ENCODE results near the gene ANKRD1. TPM values are rescaled to one million over a fixed set of nuclear protein-coding genes. Genes with fewer than 3 reads are reported as not detected.

Gene ANKRD1
- under 0.01 and 1.4 TPM in 2 replicates for total RNA-seq

DNA sequence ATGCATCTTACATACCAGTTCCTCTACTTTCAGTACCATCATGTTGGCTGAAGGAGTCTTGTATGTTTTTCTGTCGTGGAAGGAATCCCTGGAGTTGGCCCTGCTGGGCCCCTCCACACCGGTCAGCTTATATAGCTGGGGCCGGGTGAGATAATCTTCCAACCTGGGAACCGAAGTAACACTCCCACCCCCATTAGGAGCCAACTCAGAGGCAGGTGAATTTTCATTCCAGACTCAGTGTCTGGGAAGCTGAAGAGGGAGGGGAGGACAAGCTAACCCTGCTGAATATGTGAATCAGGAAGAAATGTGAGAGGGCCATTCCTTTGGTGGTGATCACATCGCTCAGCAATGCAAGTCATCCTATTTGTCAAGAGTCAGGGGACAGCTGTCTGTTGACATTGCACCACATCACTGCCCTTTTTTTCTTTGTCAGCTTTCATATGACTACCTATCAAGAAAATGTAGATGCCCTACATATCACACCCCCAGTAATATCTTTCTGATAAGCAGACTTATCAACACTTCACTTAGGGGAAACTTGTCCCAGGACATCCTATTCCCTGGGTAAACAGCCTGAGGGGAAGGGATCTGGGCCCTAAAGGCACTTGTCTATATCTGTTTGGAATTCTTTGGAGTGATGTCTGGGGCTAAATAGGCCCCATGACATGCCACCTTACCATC, at the start of gene ANKRD1:
Gene ANKRD1, minus strand, starts transcription at position 102 of the 681 bp plus-strand sequence. Its CDS starts 60 bp downstream, at position 42.

DNA sequence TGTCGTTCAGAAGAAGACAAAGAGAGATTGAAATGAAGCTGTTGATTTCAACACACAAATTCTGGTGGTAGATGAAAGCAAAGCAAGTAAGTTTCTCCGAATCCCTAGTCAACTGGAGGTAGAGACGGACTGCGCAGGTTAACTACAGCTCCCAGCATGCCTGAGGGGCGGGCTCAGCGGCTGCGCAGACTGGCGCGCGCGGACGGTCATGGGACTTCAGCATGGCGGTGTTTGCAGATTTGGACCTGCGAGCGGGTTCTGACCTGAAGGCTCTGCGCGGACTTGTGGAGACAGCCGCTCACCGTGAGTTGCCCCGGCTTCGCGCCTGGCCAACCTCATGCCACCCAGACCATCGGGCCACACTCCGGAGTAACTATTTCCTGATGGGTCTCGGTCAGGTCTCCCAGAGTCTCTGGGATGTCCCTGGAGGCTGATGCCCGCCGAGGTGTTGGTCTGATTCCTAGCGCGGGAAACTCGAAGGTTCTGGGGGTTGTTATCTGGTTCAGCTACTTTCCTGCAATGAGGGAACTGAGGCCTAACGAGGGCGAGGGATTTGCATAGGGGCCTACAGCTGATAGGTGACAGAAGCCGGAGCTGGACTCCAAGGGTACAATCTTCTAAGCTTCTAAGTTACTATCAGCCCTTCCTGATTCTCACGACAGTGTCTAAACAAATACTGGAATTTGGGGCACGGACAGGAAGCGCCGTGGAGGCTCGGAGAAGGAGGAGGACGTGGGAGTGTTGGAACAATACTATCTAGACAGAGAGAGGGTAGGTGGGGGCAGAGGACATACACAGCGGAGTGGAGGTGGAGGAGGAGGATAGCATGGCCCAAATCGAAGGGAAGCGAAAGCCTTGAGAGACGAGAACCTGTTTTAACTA, 48.9 kb downstream of the ANKRD1 start, which contains the start of gene RPP30:
Gene RPP30, plus strand, starts transcription at position 209 of the 882 bp plus-strand sequence. Its CDS starts 13 bp downstream, at position 222.

Other genes starting within 250 kb of the ANKRD1 start
- gene HTR7, start 63.0 kb downstream of the ANKRD1 start, total RNA-seq: 23.2 and 25.3 TPM in 2 replicates
- 25.6 and 29.7 TPM in 2 replicates for gene RPP30, start 49.1 kb downstream of the ANKRD1 start, total RNA-seq

Data from nasal cavity respiratory epithelium epithelial cell of viscerocranial mucosa (primary cell).